ENCODE measurements around the gene NIP7. TPM values are rescaled to one million over a fixed set of nuclear protein-coding genes. Genes with fewer than 3 reads are reported as not detected.

The NIP7 gene
- total RNA-seq, 1 donor from 2014 or later = 23.7 TPM

DNA sequence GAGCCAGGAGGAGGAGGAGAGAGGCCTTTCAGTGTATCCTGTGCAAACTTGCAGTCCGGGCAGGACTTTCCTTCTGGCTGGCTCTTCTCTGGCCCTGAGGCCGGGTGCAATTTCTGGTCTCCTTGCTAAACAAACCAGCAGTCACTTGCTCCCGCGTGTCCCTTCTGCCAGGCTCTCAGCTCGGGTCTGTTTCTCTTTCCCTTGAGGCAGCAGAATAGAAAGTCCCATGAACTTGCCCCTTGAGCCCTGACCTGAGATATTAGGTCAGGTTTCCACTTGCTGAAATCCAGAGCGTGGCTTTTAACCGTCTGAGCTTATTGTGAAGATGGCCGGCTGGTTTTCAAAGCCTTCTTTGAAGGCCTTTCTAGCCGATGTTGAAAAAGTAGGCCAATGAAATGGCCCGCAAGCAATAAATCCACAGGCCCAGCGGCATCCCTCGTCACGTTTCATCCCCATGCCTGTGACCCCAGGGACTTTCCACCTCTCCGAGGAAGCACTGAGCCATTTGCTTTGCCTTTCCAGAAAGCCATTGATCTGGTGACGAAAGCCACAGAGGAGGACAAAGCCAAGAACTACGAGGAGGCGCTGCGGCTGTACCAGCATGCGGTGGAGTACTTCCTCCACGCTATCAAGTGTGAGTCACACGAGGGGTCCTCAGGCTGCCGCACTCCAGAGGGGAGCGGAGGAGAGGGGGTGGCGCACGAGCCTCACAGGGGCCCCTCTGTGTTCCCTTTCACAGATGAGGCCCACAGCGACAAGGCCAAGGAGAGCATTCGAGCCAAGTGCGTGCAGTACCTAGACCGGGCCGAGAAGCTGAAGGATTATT, 23.9 kb upstream of the NIP7 start:
- Histone ChIP-seq H3K27ac (no peak overlapping the region), H4K20me1 (ENCODE audit: low read depth) (peaks cover 24% of the 10 kb centered on the region), H3K4me3 (no peak overlapping the region), H2AFZ (replicated peaks) (no peak overlapping the region), H3K79me2 (ENCODE audit: low read depth) (peaks cover 41% of the 10 kb centered on the region), H3K4me2 (no peak overlapping the region), H3K9me3 (ENCODE audit: low read depth) (no peaks in the 10 kb centered on the region), H3K36me3 (no peaks in the 10 kb centered on the region), H3F3A (ENCODE audit: low read depth) (peaks cover 2% of the 10 kb centered on the region), H3K27me3 (no peaks in the 10 kb centered on the region), H3K4me1 (no peaks in the 10 kb centered on the region), H3K9ac (no peak overlapping the region)
- Mint-ChIP-seq H3K9me3 (no peaks in the 10 kb centered on the region), H3K36me3 (peaks cover 21% of the 10 kb centered on the region), H3K4me3 (no peak overlapping the region), H3K4me1 (peaks cover 11% of the 10 kb centered on the region), H3K27me3 (ENCODE audit: insufficient read depth, low read depth) (peaks cover 3% of the 10 kb centered on the region), H3K27ac (peak overlapping the region; percentile 11)
- no peak for TF ChIP-seq EZH2phosphoT487 (IDR thresholded peaks at IDR 0.05)
- no peak for TF ChIP-seq EZH2 (IDR thresholded peaks at IDR 0.05)
- TF ChIP-seq, protein P1, sequence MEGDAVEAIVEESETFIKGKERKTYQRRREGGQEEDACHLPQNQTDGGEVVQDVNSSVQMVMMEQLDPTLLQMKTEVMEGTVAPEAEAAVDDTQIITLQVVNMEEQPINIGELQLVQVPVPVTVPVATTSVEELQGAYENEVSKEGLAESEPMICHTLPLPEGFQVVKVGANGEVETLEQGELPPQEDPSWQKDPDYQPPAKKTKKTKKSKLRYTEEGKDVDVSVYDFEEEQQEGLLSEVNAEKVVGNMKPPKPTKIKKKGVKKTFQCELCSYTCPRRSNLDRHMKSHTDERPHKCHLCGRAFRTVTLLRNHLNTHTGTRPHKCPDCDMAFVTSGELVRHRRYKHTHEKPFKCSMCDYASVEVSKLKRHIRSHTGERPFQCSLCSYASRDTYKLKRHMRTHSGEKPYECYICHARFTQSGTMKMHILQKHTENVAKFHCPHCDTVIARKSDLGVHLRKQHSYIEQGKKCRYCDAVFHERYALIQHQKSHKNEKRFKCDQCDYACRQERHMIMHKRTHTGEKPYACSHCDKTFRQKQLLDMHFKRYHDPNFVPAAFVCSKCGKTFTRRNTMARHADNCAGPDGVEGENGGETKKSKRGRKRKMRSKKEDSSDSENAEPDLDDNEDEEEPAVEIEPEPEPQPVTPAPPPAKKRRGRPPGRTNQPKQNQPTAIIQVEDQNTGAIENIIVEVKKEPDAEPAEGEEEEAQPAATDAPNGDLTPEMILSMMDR (IDR thresholded peaks at IDR 0.05) = no peak
- DNase-seq (ENCODE audit: low spot score) = no peak

DNA sequence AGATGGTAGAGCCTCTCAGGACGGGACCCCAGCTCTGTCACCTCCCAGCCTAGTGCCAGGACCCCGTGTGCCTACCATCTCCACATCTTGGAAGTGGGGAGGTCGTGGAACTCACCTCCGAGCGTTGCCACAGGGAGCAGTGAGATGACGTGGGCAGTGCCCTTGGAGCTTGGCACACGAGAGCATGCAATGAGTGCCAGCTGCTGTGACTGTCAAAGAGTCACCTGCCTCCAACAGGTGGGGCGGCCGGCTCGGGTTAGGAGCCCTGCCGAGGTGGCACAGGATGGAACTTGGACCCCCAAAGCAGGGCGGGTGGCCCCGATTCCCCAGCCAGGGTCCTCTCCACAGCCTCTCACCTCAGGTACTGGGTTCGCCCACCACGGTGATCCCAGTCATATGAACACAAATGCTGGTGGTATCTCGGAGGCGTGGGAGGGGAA, 23.0 kb upstream of the NIP7 start:
- Mint-ChIP-seq H3K27ac (no peak overlapping the region), H3K27me3 (ENCODE audit: insufficient read depth, low read depth) (peaks cover 3% of the 10 kb centered on the region), H3K4me1 (peaks cover 9% of the 10 kb centered on the region), H3K9me3 (no peaks in the 10 kb centered on the region), H3K36me3 (peaks cover 26% of the 10 kb centered on the region), H3K4me3 (no peak overlapping the region)
- no peak overlapping the region for H3K4me3 ChIP-seq
- TF ChIP-seq EZH2phosphoT487 (IDR thresholded peaks at IDR 0.05) (no peak), EZH2 (IDR thresholded peaks at IDR 0.05) (no peak)
- TF ChIP-seq, protein P1 (IDR thresholded peaks at IDR 0.05) = no peak
- H3K9ac ChIP-seq = no peak overlapping the region
- H3K9me3 ChIP-seq (ENCODE audit: low read depth) = no peaks in the 10 kb centered on the region
- H4K20me1 ChIP-seq (ENCODE audit: low read depth) = peaks cover 28% of the 10 kb centered on the region
- peaks cover 40% of the 10 kb centered on the region for H3K79me2 ChIP-seq (ENCODE audit: low read depth)
- no peak overlapping the region for H3K27ac ChIP-seq
- no peak overlapping the region for H2AFZ ChIP-seq (replicated peaks)
- DNase-seq (ENCODE audit: low spot score) = no peak
- peaks cover 3% of the 10 kb centered on the region for H3F3A ChIP-seq (ENCODE audit: low read depth)
- H3K4me2 ChIP-seq = no peak overlapping the region
- H3K4me1 ChIP-seq = no peaks in the 10 kb centered on the region
- no peaks in the 10 kb centered on the region for H3K27me3 ChIP-seq
- no peaks in the 10 kb centered on the region for H3K36me3 ChIP-seq

DNA sequence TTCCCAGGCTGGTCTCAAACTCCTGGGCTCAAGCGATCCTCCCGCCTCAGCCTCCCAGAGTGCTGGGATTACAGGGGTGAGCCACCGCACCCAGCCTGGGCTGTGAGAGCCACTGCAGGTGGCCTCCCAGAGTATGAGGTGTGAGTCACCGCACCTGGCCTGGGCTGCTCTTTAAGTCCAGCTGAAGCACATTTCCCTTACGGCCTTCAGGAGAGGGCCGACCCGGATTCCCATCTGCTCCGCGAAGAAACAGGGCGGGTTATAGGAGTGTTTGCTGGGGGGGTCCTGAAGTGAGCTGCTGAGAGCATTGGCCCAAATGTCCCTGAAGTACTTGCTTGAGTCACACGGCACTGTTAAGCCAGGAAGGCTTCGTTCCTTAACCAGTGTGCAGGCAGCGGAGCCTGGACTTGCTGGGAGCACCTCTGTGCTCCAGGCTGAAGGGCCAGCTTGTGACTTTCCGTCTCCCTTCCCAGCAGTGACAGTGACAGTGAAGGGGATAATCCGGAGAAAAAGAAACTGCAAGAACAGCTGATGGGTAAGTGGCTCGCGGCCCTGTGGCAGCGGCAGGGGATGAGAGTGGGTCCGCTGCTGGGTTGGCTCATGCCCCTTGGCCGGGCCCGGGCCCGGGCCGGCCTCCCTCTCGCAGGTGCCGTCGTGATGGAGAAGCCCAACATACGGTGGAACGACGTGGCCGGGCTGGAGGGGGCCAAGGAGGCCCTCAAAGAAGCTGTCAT, 21.2 kb upstream of the NIP7 start:
- Mint-ChIP-seq H3K4me1 (peaks cover under 1% of the 10 kb centered on the region), H3K9me3 (no peaks in the 10 kb centered on the region), H3K4me3 (no peak overlapping the region), H3K36me3 (peaks cover 33% of the 10 kb centered on the region), H3K27ac (no peak overlapping the region), H3K27me3 (ENCODE audit: insufficient read depth, low read depth) (peaks cover 3% of the 10 kb centered on the region)
- no peak for TF ChIP-seq EZH2phosphoT487 (IDR thresholded peaks at IDR 0.05)
- TF ChIP-seq EZH2 (IDR thresholded peaks at IDR 0.05) = no peak
- TF ChIP-seq, protein P1 (IDR thresholded peaks at IDR 0.05) = no peak
- Histone ChIP-seq H3F3A (ENCODE audit: low read depth) (peaks cover 3% of the 10 kb centered on the region), H3K4me3 (no peak overlapping the region), H3K36me3 (no peaks in the 10 kb centered on the region), H3K27me3 (no peaks in the 10 kb centered on the region), H2AFZ (replicated peaks) (no peak overlapping the region), H3K9ac (no peak overlapping the region), H3K4me2 (no peak overlapping the region), H3K4me1 (no peaks in the 10 kb centered on the region), H3K27ac (no peak overlapping the region), H3K79me2 (ENCODE audit: low read depth) (peaks cover 36% of the 10 kb centered on the region), H3K9me3 (ENCODE audit: low read depth) (no peaks in the 10 kb centered on the region), H4K20me1 (ENCODE audit: low read depth) (peaks cover 35% of the 10 kb centered on the region)
- DNase-seq (ENCODE audit: low spot score) = no peak

All from neural progenitor cell (in vitro differentiated cells).